Stomach (tissue), 9 donors: ENCODE results near the gene TNRC6C. TPM values are rescaled to one million over a fixed set of nuclear protein-coding genes. Genes with fewer than 3 reads are reported as not detected.

Experiments
- DNase-seq, 2 donors: peaks; one replicate each; pipeline versions ENCODE4 v3.0.0 to v3.0.0-alpha.2; 2013 to 2019
- H3K27ac ChIP-seq, 5 donors: fragments of 200-600 bp in 4 of 5; sonication (generic) in 4 of 5; one replicate each; pipeline ENCODE4 v1.5.1; 2013 to 2019; ENCODE audit warnings: mild to moderate bottlenecking in 1 of 5, moderate library complexity in 1 of 5
- H3K27me3 ChIP-seq, 3 donors: fragments of 200-600 bp; sonication (generic); one replicate each; pipeline ENCODE4 v1.5.1; 2017 to 2019; ENCODE audit warnings: mixed run types in 1 of 3
- H3K36me3 ChIP-seq, 4 donors: fragments of 200-600 bp; sonication (generic); 1 replicate in 3 of 4; 2 replicates in 1 of 4; pipeline ENCODE4 v1.5.1; 2016 to 2019
- H3K4me1 ChIP-seq, 4 donors: fragments of 200-600 bp; sonication (generic); one replicate each; pipeline ENCODE4 v1.5.1; 2016 to 2019
- H3K4me3 ChIP-seq, 4 donors: fragments of 200-600 bp; sonication (generic) in 3 of 4; one replicate each; pipeline ENCODE4 v1.5.1; 2016 to 2019; ENCODE audit warnings: mild to moderate bottlenecking in 1 of 4
- H3K9me3 ChIP-seq, 4 donors: fragments of 200-600 bp; sonication (generic); one replicate each; pipeline ENCODE4 v1.5.1; 2016 to 2019
- EP300 ChIP-seq: sonication (generic); formaldehyde crosslinking; IDR thresholded peaks from one replicate; pipeline ENCODE4 v1.6.1; 2017; ENCODE audit warnings: antibody characterized with exemption
- POLR2A ChIP-seq, 4 donors: fragments of 450-650 bp; IDR thresholded peaks; one replicate each; pipeline ENCODE4 v1.6.1; 2016; ENCODE audit warnings: antibody characterized with exemption in 4 of 4, control low read depth in 2 of 4, mild to moderate bottlenecking in 1 of 4, moderate library complexity in 1 of 4
- POLR2AphosphoS5 ChIP-seq, 3 donors: sonication (generic); formaldehyde crosslinking; IDR thresholded peaks; one replicate each; pipeline ENCODE4 v1.6.1; 2016; ENCODE audit warnings: antibody characterized with exemption in 3 of 3
- WGBS, 5 donors: extraction: QIAGEN DNeasy Blood & Tissue Kit in 3 of 5; methylation state at CpG; one replicate each; pipeline versions ENCODE4 v1.1.5 to v1.1.7; 2013 to 2018; 5-methylcytosine and 5-hydroxymethylcytosine counted together
- intact Hi-C: fragments of 100-400 bp; cut with DNase I; formaldehyde crosslinking; loops from one replicate; pipeline ENCODE4 v1.15.1; 2023; ENCODE audit warnings: low total_unique reads
- polyA plus RNA-seq, 3 donors: library from polyadenylated mRNA; stranded (reverse); fragments of 200-250 nt; gene quantifications; one replicate each; pipeline ENCODE4 v1.2.3, GENCODE V29; 2013
- total RNA-seq, 5 donors: library from RNA; depleted of rRNA; stranded (reverse); fragments of >200 nt; gene quantifications; one replicate each; pipeline versions ENCODE4 v1.1.0 to v1.2.3, GENCODE V29; 2014 to 2016
- TF ChIP-seq, protein P1 (sequence below), 7 experiments: fragments of 450-650 bp in 4 of 7; fragments of 200-600 bp in 3 of 7; sonication (generic) in 3 of 7; IDR thresholded peaks; one replicate each; pipeline ENCODE4 v1.5.1; 2016 to 2019; ENCODE audit warnings: antibody characterized with exemption in 7 of 7, control low read depth in 2 of 7, mild to moderate bottlenecking in 1 of 7
- donor health status: healthy with polysubstance abuse.
- donor health status: Bipolar disorder and iron deficiency.
- donor health status: healthy.

Gene TNRC6C
- total and polyA plus RNA-seq, 8 donors, result 0.92 to 64.8 (median 9.6) TPM

GRCh38 chr17:77929180-77929564 lies 29.3 kb upstream of the TNRC6C start:
- H3K4me1 ChIP-seq, result peaks cover 0 to 8% (median 7%) of the 10 kb centered on the region in 4 donors
- WGBS, 5 donors, result 82 to 93% (median 88%) methylated on average over 6 of the region's 6 CpGs
- intact Hi-C loops, result no loop called here
- no peak overlapping the region for H3K4me3 ChIP-seq
- H3K27ac ChIP-seq, result no peak overlapping the region
- no peaks in the 10 kb centered on the region for H3K9me3 ChIP-seq
- TF ChIP-seq POLR2A (IDR thresholded peaks at IDR 0.05) (no peak), POLR2AphosphoS5 (IDR thresholded peaks at IDR 0.05) (no peak), EP300 (no peak)
- TF ChIP-seq, protein P1, sequence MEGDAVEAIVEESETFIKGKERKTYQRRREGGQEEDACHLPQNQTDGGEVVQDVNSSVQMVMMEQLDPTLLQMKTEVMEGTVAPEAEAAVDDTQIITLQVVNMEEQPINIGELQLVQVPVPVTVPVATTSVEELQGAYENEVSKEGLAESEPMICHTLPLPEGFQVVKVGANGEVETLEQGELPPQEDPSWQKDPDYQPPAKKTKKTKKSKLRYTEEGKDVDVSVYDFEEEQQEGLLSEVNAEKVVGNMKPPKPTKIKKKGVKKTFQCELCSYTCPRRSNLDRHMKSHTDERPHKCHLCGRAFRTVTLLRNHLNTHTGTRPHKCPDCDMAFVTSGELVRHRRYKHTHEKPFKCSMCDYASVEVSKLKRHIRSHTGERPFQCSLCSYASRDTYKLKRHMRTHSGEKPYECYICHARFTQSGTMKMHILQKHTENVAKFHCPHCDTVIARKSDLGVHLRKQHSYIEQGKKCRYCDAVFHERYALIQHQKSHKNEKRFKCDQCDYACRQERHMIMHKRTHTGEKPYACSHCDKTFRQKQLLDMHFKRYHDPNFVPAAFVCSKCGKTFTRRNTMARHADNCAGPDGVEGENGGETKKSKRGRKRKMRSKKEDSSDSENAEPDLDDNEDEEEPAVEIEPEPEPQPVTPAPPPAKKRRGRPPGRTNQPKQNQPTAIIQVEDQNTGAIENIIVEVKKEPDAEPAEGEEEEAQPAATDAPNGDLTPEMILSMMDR (IDR thresholded peaks at IDR 0.05), result no peak
- H3K27me3 ChIP-seq, result peaks cover 0 to 45% (median 7%) of the 10 kb centered on the region in 3 donors
- no peak for DNase-seq
- no peaks in the 10 kb centered on the region for H3K36me3 ChIP-seq

DNA sequence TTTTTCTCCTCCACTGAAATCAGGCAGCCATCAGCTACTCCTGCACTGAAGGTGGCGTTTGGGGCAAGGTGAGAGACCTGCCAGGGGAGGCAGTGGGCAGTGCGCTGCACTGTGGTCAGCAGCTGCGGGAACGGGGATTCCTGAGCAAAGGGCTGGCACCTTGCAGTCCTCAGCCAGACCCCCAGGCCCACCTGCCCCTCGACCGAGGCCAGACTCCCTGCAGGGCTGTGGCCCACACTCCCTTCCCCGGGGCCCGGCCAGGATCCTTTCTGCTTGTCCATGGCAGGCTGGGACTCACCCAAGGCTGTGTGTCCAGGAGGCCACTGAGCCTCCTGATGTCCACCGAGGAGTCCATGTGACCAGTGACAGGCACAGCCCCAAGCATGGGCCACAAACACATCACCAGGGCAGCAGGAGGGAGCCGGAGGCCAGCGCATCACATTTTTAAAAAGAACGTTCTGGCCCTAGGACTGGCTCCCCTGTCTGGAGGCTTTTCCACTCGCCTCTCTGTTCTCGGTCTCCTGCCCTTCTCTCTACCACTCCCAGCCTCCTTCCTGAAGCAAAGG lies 28.5 kb upstream of the TNRC6C start:
- Histone ChIP-seq H3K27ac (no peak overlapping the region), H3K4me3 (no peak overlapping the region), H3K4me1 (peaks cover 0 to 5% (median 3%) of the 10 kb centered on the region in 4 donors), H3K9me3 (no peaks in the 10 kb centered on the region), H3K27me3 (peaks cover 0 to 45% (median 7%) of the 10 kb centered on the region in 3 donors), H3K36me3 (no peaks in the 10 kb centered on the region)
- no peak for DNase-seq
- 84 to 88% (median 86%) methylated on average over 14 of the region's 14 CpGs for WGBS, 5 donors
- intact Hi-C loops, result no loop called here
- TF ChIP-seq, protein P1 (IDR thresholded peaks at IDR 0.05), result no peak
- no peak for TF ChIP-seq POLR2A (IDR thresholded peaks at IDR 0.05)
- no peak for TF ChIP-seq POLR2AphosphoS5 (IDR thresholded peaks at IDR 0.05)
- TF ChIP-seq EP300, result no peak

DNA sequence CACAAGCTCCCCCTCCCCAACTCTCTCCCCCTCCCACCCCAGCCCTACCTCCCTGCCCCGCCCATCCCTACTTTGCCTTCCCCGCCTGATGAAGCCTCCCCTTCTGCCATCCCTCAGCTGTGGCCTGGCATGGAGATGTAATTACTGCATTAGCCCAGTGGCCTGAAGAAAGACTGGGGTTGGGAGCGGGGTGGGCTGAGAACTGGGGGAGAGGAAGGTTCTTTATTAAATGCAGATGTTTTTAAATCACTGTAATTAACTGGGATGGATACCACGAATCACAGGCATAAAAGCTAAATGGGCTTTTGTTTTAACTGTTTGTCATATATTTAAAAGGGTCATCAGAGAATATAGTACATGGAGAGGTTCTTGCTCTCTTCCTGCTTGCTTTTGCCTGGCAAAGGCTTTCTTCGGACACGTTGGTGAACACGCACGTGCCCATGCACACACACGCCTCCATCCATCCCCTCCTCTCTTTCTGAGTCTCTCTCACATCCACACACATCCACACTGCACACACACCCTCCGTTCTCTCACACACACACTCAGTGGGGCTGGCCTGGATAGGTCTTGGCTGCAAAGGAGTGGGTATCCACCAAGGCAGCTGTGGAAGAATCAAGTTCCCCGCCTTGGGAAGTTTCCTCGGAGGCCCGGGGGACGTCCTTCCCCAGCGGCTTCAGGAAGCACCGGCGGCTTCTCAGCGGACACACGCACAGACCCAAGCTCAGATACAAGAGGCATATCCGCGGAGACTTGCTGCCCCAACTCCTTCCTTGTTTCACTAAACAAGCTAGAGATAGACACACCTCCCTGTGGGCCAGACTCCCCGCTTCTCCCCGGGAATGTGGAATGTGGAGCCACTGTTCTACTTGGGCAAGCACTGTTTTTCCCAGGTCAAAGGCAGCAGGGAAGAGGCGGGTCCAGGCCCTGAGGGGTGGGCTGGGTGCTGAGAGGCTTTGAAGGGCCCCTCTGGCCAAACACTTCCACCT lies 27.4 kb upstream of the TNRC6C start:
- TF ChIP-seq, protein P1 (IDR thresholded peaks at IDR 0.05), result no peak
- TF ChIP-seq POLR2AphosphoS5 (IDR thresholded peaks at IDR 0.05) (no peak), POLR2A (IDR thresholded peaks at IDR 0.05) (no peak), EP300 (no peak)
- DNase-seq, result peak in 1 of 2 donors; percentile 32
- H3K4me3 ChIP-seq, result no peak overlapping the region
- WGBS, 5 donors, result 45 to 54% (median 48%) methylated on average over 23 to 24 of the region's 24 CpGs
- intact Hi-C loops, result no loop called here
- H3K36me3 ChIP-seq, result no peaks in the 10 kb centered on the region
- no peaks in the 10 kb centered on the region for H3K4me1 ChIP-seq
- peaks cover 0 to 43% (median 7%) of the 10 kb centered on the region in 3 donors for H3K27me3 ChIP-seq
- H3K9me3 ChIP-seq, result no peaks in the 10 kb centered on the region
- H3K27ac ChIP-seq, result no peak overlapping the region

DNA sequence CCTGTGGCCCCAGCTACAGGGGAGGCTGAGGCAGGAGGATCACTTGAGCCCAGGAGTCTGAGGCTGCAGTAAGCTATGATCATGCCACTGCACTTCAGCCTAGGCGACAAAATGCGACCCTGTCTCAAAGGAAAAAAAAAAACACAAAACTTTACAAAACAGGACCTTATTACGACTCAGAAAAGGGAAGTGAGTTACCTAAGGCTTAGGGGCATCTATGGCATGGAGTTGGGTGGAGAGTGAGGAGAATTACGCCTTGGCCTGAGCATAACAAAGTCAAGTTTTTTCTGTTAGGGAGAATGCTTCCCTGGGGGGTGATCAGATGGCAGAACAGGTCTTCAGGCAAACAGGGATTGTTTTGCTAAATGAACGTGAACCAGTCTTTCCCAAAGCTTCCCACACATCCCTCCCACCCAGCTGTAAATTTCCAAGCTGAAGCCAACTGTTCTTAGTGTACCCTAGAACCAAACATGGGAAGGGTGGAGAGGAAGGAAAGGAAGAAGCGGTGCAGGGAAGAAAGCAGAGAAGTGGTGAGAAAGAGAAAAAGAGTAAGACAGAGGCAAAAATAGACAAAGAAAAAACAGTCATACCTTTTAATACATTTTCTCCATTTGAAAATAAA lies 24.6 kb upstream of the TNRC6C start:
- TF ChIP-seq POLR2AphosphoS5 (IDR thresholded peaks at IDR 0.05) (no peak), POLR2A (IDR thresholded peaks at IDR 0.05) (no peak), EP300 (no peak)
- TF ChIP-seq, protein P1 (IDR thresholded peaks at IDR 0.05), result no peak

More for the DNA sequence above, 24.6 kb upstream of the TNRC6C start:
- DNase-seq, result no peak
- H3K36me3 ChIP-seq, result no peaks in the 10 kb centered on the region
- peaks cover 0 to 41% (median 5%) of the 10 kb centered on the region in 3 donors for H3K27me3 ChIP-seq
- H3K4me1 ChIP-seq, result no peaks in the 10 kb centered on the region
- WGBS, 5 donors, result 86 to 92% (median 88%) methylated on average over 6 of the region's 6 CpGs
- no peak overlapping the region for H3K4me3 ChIP-seq
- intact Hi-C loops, result no loop called here
- H3K27ac ChIP-seq, result no peak overlapping the region
- no peaks in the 10 kb centered on the region for H3K9me3 ChIP-seq
